GM23338 (cell line): ENCODE results near the gene STPG2. TPM values are rescaled to one million over a fixed set of nuclear protein-coding genes. Genes with fewer than 3 reads are reported as not detected.

Source experiments
- ATAC-seq: fragments of 200-7000 bp; cut with Tn5 transposase; 3 replicates; pipeline ENCODE4 v1.9.1; 2020
- DNase-seq: peaks from one replicate; pipeline ENCODE4 v3.0.0-alpha.2; 2015; ENCODE audit warnings: low spot score
- H2AFZ ChIP-seq: fragments of 200-600 bp; sonication (generic); 2 replicates; pipeline ENCODE4 v1.8.0; 2016; ENCODE audit warnings: antibody characterized with exemption, mild to moderate bottlenecking, moderate library complexity
- H3F3A ChIP-seq: fragments of 200-600 bp; sonication (generic); replicated peaks from 2 replicates; pipeline ENCODE4 v1.8.0; 2017; ENCODE audit warnings: antibody characterized with exemption, mixed run types, low read depth
- H3K27ac ChIP-seq: fragments of 200-600 bp; sonication (generic); 2 replicates; pipeline ENCODE4 v1.6.1; 2016; ENCODE audit warnings: low read depth
- H3K27me3 ChIP-seq: fragments of 200-600 bp; sonication (generic); 2 replicates; pipeline ENCODE4 v1.8.0; 2016; ENCODE audit warnings: mild to moderate bottlenecking, mixed run types, moderate library complexity; ENCODE audit not compliant: insufficient read depth
- H3K36me3 ChIP-seq: fragments of 200-600 bp; sonication (generic); 2 replicates; pipeline ENCODE4 v1.8.0; 2016; ENCODE audit warnings: mild to moderate bottlenecking; ENCODE audit not compliant: insufficient read depth
- H3K4me1 ChIP-seq: fragments of 200-600 bp; sonication (generic); 2 replicates; pipeline ENCODE4 v1.8.0; 2016; ENCODE audit warnings: mild to moderate bottlenecking, moderate library complexity; ENCODE audit not compliant: insufficient read depth
- H3K4me2 ChIP-seq: fragments of 200-600 bp; sonication (generic); 2 replicates; pipeline ENCODE4 v1.7.1; 2017; ENCODE audit warnings: mixed run types
- H3K4me3 ChIP-seq: fragments of 200-600 bp; sonication (generic); 2 replicates; pipeline ENCODE4 v1.6.1; 2016; ENCODE audit warnings: mixed run types
- H3K79me2 ChIP-seq: fragments of 200-600 bp; sonication (generic); replicated peaks from 2 replicates; pipeline ENCODE4 v1.8.0; 2017; ENCODE audit warnings: mild to moderate bottlenecking; ENCODE audit not compliant: insufficient read depth
- H3K9me2 ChIP-seq: fragments of 200-600 bp; sonication (generic); 2 replicates; pipeline ENCODE4 v1.8.0; 2017; ENCODE audit not compliant: insufficient read depth
- H4K20me1 ChIP-seq: fragments of 200-600 bp; sonication (generic); replicated peaks from 2 replicates; pipeline ENCODE4 v1.8.0; 2017; ENCODE audit warnings: mild to moderate bottlenecking; ENCODE audit not compliant: insufficient read depth
- H3K27ac Mint-ChIP-seq: 2 replicates; pipeline ENCODE4 v1.8.0; 2020; ENCODE audit warnings: inconsistent platforms, mild to moderate bottlenecking, moderate library complexity, mixed read lengths
- H3K27me3 Mint-ChIP-seq: 3 replicates; pipeline ENCODE4 v1.8.0; 2022; ENCODE audit warnings: low read depth, mild to moderate bottlenecking, moderate library complexity, mixed read lengths, inconsistent platforms; ENCODE audit not compliant: insufficient read depth, poor library complexity
- H3K36me3 Mint-ChIP-seq: 3 replicates; pipeline ENCODE4 v1.8.0; 2021; ENCODE audit warnings: low read depth, mild to moderate bottlenecking, inconsistent platforms, moderate library complexity, mixed read lengths
- H3K4me1 Mint-ChIP-seq: 3 replicates; pipeline ENCODE4 v1.8.0; 2020; ENCODE audit warnings: mild to moderate bottlenecking, inconsistent platforms, mixed read lengths
- H3K4me3 Mint-ChIP-seq: 3 replicates; pipeline ENCODE4 v1.8.0; 2021; ENCODE audit warnings: moderate library complexity, mild to moderate bottlenecking, inconsistent platforms, mixed read lengths
- H3K9me3 Mint-ChIP-seq: 3 replicates; pipeline ENCODE4 v1.8.0; 2020; ENCODE audit warnings: moderate library complexity, mild to moderate bottlenecking, inconsistent platforms, mixed read lengths
- CREB1 ChIP-seq: fragments of 250-450 bp; sonication (Bioruptor Pico); IDR thresholded peaks from 2 replicates; pipeline ENCODE4 v1.5.0; 2020; ENCODE audit warnings: low read depth, mild to moderate bottlenecking, moderate library complexity
- CTCF ChIP-seq, 2 experiments: fragments of 200-600 bp in 1 of 2; sonication (generic) in 1 of 2; conservative IDR thresholded peaks; 2 replicates each; pipeline versions ENCODE4 v1.5.1 to v1.6.1; 2016 to 2017; ENCODE audit warnings: antibody characterized with exemption in 2 of 2, low read depth in 2 of 2, mild to moderate bottlenecking in 2 of 2, moderate library complexity in 1 of 2
- ETS1 ChIP-seq: IDR thresholded peaks from 2 replicates; pipeline ENCODE4 v1.6.1; 2016; ENCODE audit warnings: antibody characterized with exemption
- EZH2 ChIP-seq: fragments of 200-600 bp; sonication (generic); IDR thresholded peaks from one replicate; pipeline ENCODE4 v1.8.0; 2017; ENCODE audit warnings: antibody characterized with exemption, mild to moderate bottlenecking, low read depth; ENCODE audit not compliant: unreplicated experiment
- EZH2phosphoT487 ChIP-seq: fragments of 200-600 bp; sonication (generic); IDR thresholded peaks from one replicate; pipeline ENCODE4 v1.8.1; 2018; ENCODE audit warnings: antibody characterized with exemption; ENCODE audit not compliant: unreplicated experiment
- JUNB ChIP-seq: IDR thresholded peaks from one replicate; pipeline ENCODE4 v1.6.1; 2016; ENCODE audit warnings: antibody characterized with exemption; ENCODE audit not compliant: unreplicated experiment
- NANOG ChIP-seq: IDR thresholded peaks from 2 replicates; pipeline ENCODE4 v1.6.1; 2016; ENCODE audit warnings: antibody characterized with exemption, borderline replicate concordance
- POLR2AphosphoS5 ChIP-seq: IDR thresholded peaks from 2 replicates; pipeline ENCODE4 v1.6.1; 2016; ENCODE audit warnings: antibody characterized with exemption, low read depth
- REST ChIP-seq: IDR thresholded peaks from one replicate; pipeline ENCODE4 v1.6.1; 2018; ENCODE audit warnings: antibody characterized with exemption; ENCODE audit not compliant: unreplicated experiment
- STAT1 ChIP-seq: IDR thresholded peaks from one replicate; pipeline ENCODE4 v1.6.1; 2016; ENCODE audit warnings: antibody characterized with exemption; ENCODE audit not compliant: unreplicated experiment
- ZNF114 ChIP-seq: fragments of 250-450 bp; sonication (Bioruptor Pico); IDR thresholded peaks from 2 replicates; pipeline ENCODE4 v1.5.0; 2020; ENCODE audit warnings: mild to moderate bottlenecking, moderate library complexity
- ZNF331 ChIP-seq: fragments of 250-450 bp; sonication (Bioruptor Pico); IDR thresholded peaks from 2 replicates; pipeline ENCODE4 v1.5.0; 2020; ENCODE audit warnings: low read depth, mild to moderate bottlenecking, moderate library complexity
- ZNF462 ChIP-seq: fragments of 250-450 bp; sonication (Bioruptor Pico); IDR thresholded peaks from 2 replicates; pipeline ENCODE4 v1.5.0; 2020; ENCODE audit warnings: mild to moderate bottlenecking, moderate library complexity
- polyA plus RNA-seq: library from polyadenylated mRNA; unstranded; fragments of >200 nt; fragmentation: Nextera tagmentation; extraction: Ambion mirVana; gene quantifications from 2 replicates; pipeline ENCODE4 v1.2.1, GENCODE V29; 2016
- total RNA-seq: library from RNA; depleted of rRNA; stranded (reverse); fragments of >200 nt; shearing (Covaris generic); gene quantifications from 2 replicates; pipeline ENCODE4 v1.2.3, GENCODE V29; 2014

STPG2 gene
- total and polyA plus RNA-seq, 2 experiments from 2014 or later: 0.17 to 0.32 TPM

GRCh38 chr4:97950836-97951235 lies 192.4 kb downstream of the STPG2 start:
- Mint-ChIP-seq H3K27ac (no peak overlapping the region), H3K4me3 (no peak overlapping the region), H3K27me3 (no peaks in the 10 kb centered on the region), H3K36me3 (peaks cover 3% of the 10 kb centered on the region; the same call in 1 of the 3 replicates), H3K4me1 (no peaks in the 10 kb centered on the region), H3K9me3 (peaks cover 23% of the 10 kb centered on the region)
- H3K4me3 ChIP-seq: no peak overlapping the region
- no peaks in the 10 kb centered on the region for H3K4me1 ChIP-seq
- TF ChIP-seq EZH2phosphoT487 (no peak), STAT1 (no peak), EZH2 (no peak), NANOG (no peak), ZNF462 (CRISPR knock-in tag) (no peak), ZNF331 (no peak), ZNF114 (CRISPR knock-in tag) (no peak), CTCF (conservative IDR thresholded peaks at IDR 0.05; ENCODE audit: low read depth in 2 of 2) (no peak), ETS1 (no peak), POLR2AphosphoS5 (no peak), JUNB (no peak), REST (no peak), CREB1 (CRISPR knock-in tag) (no peak)
- H4K20me1 ChIP-seq: no peaks in the 10 kb centered on the region
- H3K27me3 ChIP-seq: no peaks in the 10 kb centered on the region
- no peak overlapping the region for H3K4me2 ChIP-seq
- no peak overlapping the region for H2AFZ ChIP-seq
- peaks cover 5% of the 10 kb centered on the region for H3K9me2 ChIP-seq
- no peak for DNase-seq
- H3K27ac ChIP-seq: no peak overlapping the region
- H3K79me2 ChIP-seq: no peaks in the 10 kb centered on the region
- no peaks in the 10 kb centered on the region for H3F3A ChIP-seq
- no peaks in the 10 kb centered on the region for H3K36me3 ChIP-seq
- ATAC-seq: no peak
